ENCODE results near the gene FUT4. TPM values are rescaled to one million over a fixed set of nuclear protein-coding genes. Genes with fewer than 3 reads are reported as not detected.

The FUT4 gene
- total RNA-seq, 1 experiment from 2014 or later = 5.7 TPM

- Histone ChIP-seq H3K27me3 (ENCODE audit: insufficient read depth, low read length) (peaks cover 9% of the 10 kb centered on the region; the same call in 1 of the 2 replicates), H3K4me3 (replicated peaks in 1 of 2; ENCODE audit: low read depth in 1 of 2, low read length in 2 of 2) (no peak overlapping the region), H3K9ac (ENCODE audit: low read length) (no peak overlapping the region), H3K9me3 (ENCODE audit: control insufficient read depth in 1 of 2, insufficient read depth in 1 of 2, low read depth in 1 of 2, low read length in 2 of 2) (no peaks in the 10 kb centered on the region), H3K79me2 (ENCODE audit: insufficient read depth, low read length) (no peaks in the 10 kb centered on the region), H3K4me1 (ENCODE audit: control insufficient read depth in 1 of 2, insufficient read depth in 2 of 2, low read length in 2 of 2) (no peaks in the 10 kb centered on the region), H3K4me2 (ENCODE audit: low read length) (no peak overlapping the region), H2AFZ (ENCODE audit: low read depth, low read length, poor library complexity, severe bottlenecking) (no peak overlapping the region), H3K36me3 (ENCODE audit: control insufficient read depth in 1 of 2, insufficient read depth in 2 of 2, low read length in 2 of 2) (no peaks in the 10 kb centered on the region), H3K27ac (ENCODE audit: low read depth, low read length) (no peak overlapping the region), H3K9me2 (ENCODE audit: insufficient read depth) (no peaks in the 10 kb centered on the region), H4K20me1 (ENCODE audit: insufficient read depth) (no peaks in the 10 kb centered on the region)
- TF ChIP-seq POLR2A (IDR thresholded peaks at IDR 0.05; ENCODE audit: borderline replicate concordance, extremely low read depth, insufficient read depth, insufficient read length) (no peak), CTCF (IDR thresholded peaks at IDR 0.05 in 2 of 3, conservative IDR thresholded peaks at IDR 0.05 in 1 of 3; ENCODE audit: borderline replicate concordance in 1 of 3, insufficient read depth in 1 of 3, low read depth in 2 of 3, low read length in 2 of 3) (no peak), ELF1 (IDR thresholded peaks at IDR 0.05; ENCODE audit: borderline replicate concordance, low read depth) (no peak), CEBPB (IDR thresholded peaks at IDR 0.05; ENCODE audit: low read depth) (no peak), RAD21 (IDR thresholded peaks at IDR 0.05; ENCODE audit: low read depth) (no peak), EZH2phosphoT487 (IDR thresholded peaks at IDR 0.05; ENCODE audit: borderline replicate concordance) (no peak), JUND (IDR thresholded peaks at IDR 0.05) (no peak), SIN3A (IDR thresholded peaks at IDR 0.05; ENCODE audit: low read depth) (no peak), TCF7L2 (IDR thresholded peaks at IDR 0.05; ENCODE audit: borderline replicate concordance, extremely low read depth, insufficient read depth, insufficient read length) (no peak), SRF (IDR thresholded peaks at IDR 0.05; ENCODE audit: low read depth) (no peak), REST (IDR thresholded peaks at IDR 0.05; ENCODE audit: low read depth) (no peak), SP1 (IDR thresholded peaks at IDR 0.05; ENCODE audit: low read depth) (no peak), EGR1 (IDR thresholded peaks at IDR 0.05; ENCODE audit: low read depth) (no peak), MAX (IDR thresholded peaks at IDR 0.05) (no peak), ZBTB33 (IDR thresholded peaks at IDR 0.05; ENCODE audit: extremely low read depth, insufficient replicate concordance, low read length) (no peak), CBX3 (IDR thresholded peaks at IDR 0.05; ENCODE audit: low read depth) (no peak), ZNF274 (IDR thresholded peaks at IDR 0.05; ENCODE audit: low read depth, low read length) (no peak), YY1 (IDR thresholded peaks at IDR 0.05; ENCODE audit: extremely low read depth, insufficient replicate concordance, low read depth, low read length) (no peak)
- TF ChIP-seq, protein P1, sequence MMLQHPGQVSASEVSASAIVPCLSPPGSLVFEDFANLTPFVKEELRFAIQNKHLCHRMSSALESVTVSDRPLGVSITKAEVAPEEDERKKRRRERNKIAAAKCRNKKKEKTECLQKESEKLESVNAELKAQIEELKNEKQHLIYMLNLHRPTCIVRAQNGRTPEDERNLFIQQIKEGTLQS (IDR thresholded peaks at IDR 0.05) = no peak
- ChIA-PET RAD21 (ENCODE audit: low non-redundant PET in 1 of 2, low total read pairs in 2 of 2, uncharacterized antibody in 2 of 2, unreplicated experiment in 2 of 2) (no interaction called here), CTCF (no interaction called here), POLR2A (no interaction called here)
- no TSS peak for BruUV-seq (replicated peaks)
- ATAC-seq (no peak), DNase-seq (ENCODE audit: low read depth, low spot score) (no peak)
- intact Hi-C loops (cut with micrococcal nuclease) = no loop called here
These were observed 51.4 kb downstream of the FUT4 start for GRCh38 chr11:94595076-94595475.
